8988T (cell line): ENCODE results near the gene TPSD1.
"Not testable (repeated sequence)": the region's sequence is repeated elsewhere in the genome, so short reads cannot be mapped to it uniquely, and the experiment has no call there.

ENCODE experiments used
- DNase-seq: peaks from one replicate; pipeline ENCODE4 v3.0.0; 2011

The TPSD1 gene

GRCh38 chr16:1221628-1222552, 34.0 kb upstream of the TPSD1 start:
- DNase-seq, result no peak

GRCh38 chr16:1222553-1223354, 33.1 kb upstream of the TPSD1 start:
- DNase-seq, result no peak

GRCh38 chr16:1223355-1224214, 32.3 kb upstream of the TPSD1 start:
- DNase-seq, result no peak

GRCh38 chr16:1224558-1224957, 31.3 kb upstream of the TPSD1 start:
- no peak for DNase-seq

- no peak for DNase-seq
These were observed 30.8 kb upstream of the TPSD1 start, which contains the start of gene TPSG1 for GRCh38 chr16:1225051-1225451. Gene TPSG1, minus strand, starts transcription at chr16:1225268. Its CDS starts 16 bp downstream, at chr16:1225252.

- not testable (repeated sequence) for DNase-seq
These were observed 30.0 kb upstream of the TPSD1 start for GRCh38 chr16:1225728-1226311.

- not testable (repeated sequence) for DNase-seq
These were observed 29.2 kb upstream of the TPSD1 start for GRCh38 chr16:1226692-1227091.

GRCh38 chr16:1228227-1228626, 27.6 kb upstream of the TPSD1 start:
- DNase-seq, result not testable (repeated sequence)

- DNase-seq, result not testable (repeated sequence)
These were observed 26.4 kb upstream of the TPSD1 start for GRCh38 chr16:1229476-1229875.

GRCh38 chr16:1230084-1230470, 25.8 kb upstream of the TPSD1 start, which contains the start of gene TPSB2:
Gene TPSB2, minus strand, starts transcription at chr16:1230184. Its CDS starts 233 bp downstream, at chr16:1229951.
- DNase-seq, result not testable (repeated sequence)

- DNase-seq, result not testable (repeated sequence)
These were observed 25.2 kb upstream of the TPSD1 start for GRCh38 chr16:1230471-1231212.

GRCh38 chr16:1231301-1231700, 24.6 kb upstream of the TPSD1 start:
- not testable (repeated sequence) for DNase-seq

- DNase-seq, result not testable (repeated sequence)
These were observed 23.7 kb upstream of the TPSD1 start for GRCh38 chr16:1232049-1232748.

- DNase-seq, result not testable (repeated sequence)
These were observed 19.2 kb upstream of the TPSD1 start for GRCh38 chr16:1236659-1237058.

- DNase-seq, result no peak
These were observed 17.9 kb upstream of the TPSD1 start for GRCh38 chr16:1237990-1238389.

GRCh38 chr16:1238909-1239308, 17.0 kb upstream of the TPSD1 start:
- not testable (repeated sequence) for DNase-seq

GRCh38 chr16:1239575-1239974, 16.3 kb upstream of the TPSD1 start:
- not testable (repeated sequence) for DNase-seq

GRCh38 chr16:1240436-1240835, 15.4 kb upstream of the TPSD1 start, which contains the start of gene TPSAB1:
Gene TPSAB1, plus strand, starts transcription at chr16:1240705. Its CDS starts 234 bp downstream, at chr16:1240939.
- not testable (repeated sequence) for DNase-seq

GRCh38 chr16:1241081-1241480, 14.8 kb upstream of the TPSD1 start:
- DNase-seq, result not testable (repeated sequence)

- DNase-seq, result not testable (repeated sequence)
These were observed 12.5 kb upstream of the TPSD1 start for GRCh38 chr16:1243363-1243762.
